Stimulated activated CD4-positive, alpha-beta T cell treated with anti-CD3 and anti-CD28 coated beads, Interleukin-15, amount 100 ng/mL, for 1 hour (primary cell): Measurements from ENCODE around the gene NHSL1.

Experiments
- DNase-seq, 2 donors: peaks; one replicate each; pipeline ENCODE4 v3.0.0-alpha.2; 2020; ENCODE audit warnings: low read depth in 1 of 2, low spot score in 1 of 2

Gene NHSL1

DNA sequence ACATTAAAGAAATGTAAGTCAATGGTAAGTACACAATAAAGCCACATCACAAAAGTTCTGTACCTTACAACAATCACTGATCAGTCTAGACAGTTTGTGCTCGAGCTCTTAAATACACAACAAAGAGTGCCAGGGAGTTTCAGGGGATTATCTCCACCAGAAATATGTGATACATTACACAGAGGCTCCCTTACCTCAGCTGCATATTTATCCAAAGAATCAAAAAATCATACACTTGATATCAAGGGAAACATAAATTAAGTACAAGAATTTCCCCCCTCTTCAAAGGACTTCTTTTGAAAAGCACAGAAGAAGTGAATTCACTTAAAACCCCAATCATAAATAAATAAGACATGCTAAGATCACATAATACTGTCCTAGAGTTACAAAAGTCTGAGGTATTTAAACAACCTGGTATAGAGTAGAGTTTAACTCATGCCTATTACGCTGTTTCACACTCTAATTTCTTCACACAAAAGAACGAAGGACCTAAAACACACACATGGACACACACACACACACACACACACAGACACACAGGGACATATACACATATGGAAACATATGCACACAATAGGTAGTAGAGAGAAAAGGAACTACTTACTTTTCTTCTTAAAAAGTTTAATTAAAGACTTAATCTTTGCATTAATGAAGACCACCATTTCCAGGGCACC is 528 bp downstream of the NHSL1 start:
- DNase-seq, result no peak

DNA sequence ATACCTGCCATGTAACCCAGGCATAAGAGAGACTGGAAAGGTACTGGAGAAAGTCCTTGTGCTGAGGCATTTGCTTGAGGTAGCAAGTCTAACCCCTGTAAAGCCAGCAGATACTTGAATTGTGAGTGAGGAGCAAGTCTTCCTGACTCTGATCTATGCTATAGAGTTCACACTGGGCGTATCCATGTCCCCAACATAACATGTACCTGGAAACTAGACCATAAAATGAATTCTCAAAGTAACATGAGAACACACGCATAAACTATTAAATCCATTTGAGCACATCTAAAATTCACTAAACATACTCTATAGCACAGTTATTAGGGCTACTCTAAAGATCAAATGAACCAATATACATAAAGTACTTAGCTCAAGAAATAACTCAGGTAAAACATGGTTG is 2.0 kb downstream of the NHSL1 start:
- DNase-seq, result no peak

GRCh38 chr6:138494312-138494711 is 5.0 kb downstream of the NHSL1 start:
- DNase-seq, result no peak

GRCh38 chr6:138493413-138493812 is 5.9 kb downstream of the NHSL1 start:
- DNase-seq, result no peak

GRCh38 chr6:138492871-138493270 is 6.4 kb downstream of the NHSL1 start:
- DNase-seq, result no peak

DNA sequence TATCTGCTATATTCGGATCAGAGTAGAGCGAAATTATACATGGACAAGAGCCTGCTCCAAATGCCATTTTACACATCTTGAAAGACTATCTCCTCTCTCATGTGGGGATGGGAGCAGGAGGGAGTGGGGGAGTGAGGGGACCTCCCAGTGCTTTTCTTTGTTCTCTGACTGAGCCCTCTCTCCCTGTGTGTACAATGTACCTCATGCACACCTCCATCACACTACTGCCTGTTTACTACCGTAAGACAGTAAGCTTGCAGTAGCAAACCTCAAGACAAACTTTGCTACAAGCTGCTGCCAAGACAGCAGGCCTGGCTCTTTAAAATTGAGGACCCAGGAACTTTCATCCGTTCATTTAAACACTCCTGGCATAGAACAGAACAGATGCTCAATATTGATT is 7.2 kb downstream of the NHSL1 start:
- no peak for DNase-seq

DNA sequence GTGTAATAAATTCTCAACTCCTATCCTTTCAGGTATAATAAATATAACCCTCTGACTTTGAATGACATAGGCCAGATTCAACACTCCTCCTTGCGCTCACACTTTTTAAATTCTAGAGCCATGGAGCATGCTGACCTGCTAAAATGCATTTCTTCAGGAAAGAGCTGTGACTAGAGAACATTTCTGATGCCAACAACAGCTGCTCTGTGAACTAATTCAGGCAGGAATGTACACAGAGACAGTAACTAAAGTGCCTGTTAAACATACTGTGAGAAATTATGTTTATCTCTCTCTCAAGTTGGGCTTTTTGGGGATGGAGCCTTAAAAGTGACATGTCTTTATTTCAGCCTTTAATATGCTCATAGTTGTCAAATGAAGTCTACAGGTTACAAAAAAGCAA is 8.3 kb downstream of the NHSL1 start:
- no peak for DNase-seq

- DNase-seq, result no peak
Observed at GRCh38 chr6:138489846-138490245, 9.4 kb downstream of the NHSL1 start.

- DNase-seq, result no peak
Observed at GRCh38 chr6:138487102-138487604, 12.1 kb downstream of the NHSL1 start.

GRCh38 chr6:138486249-138487101 is 12.8 kb downstream of the NHSL1 start:
- no peak for DNase-seq

- DNase-seq, result no peak
Observed at GRCh38 chr6:138485586-138486248, 13.6 kb downstream of the NHSL1 start.

- no peak for DNase-seq
Observed at GRCh38 chr6:138485005-138485545, 14.2 kb downstream of the NHSL1 start.

DNA sequence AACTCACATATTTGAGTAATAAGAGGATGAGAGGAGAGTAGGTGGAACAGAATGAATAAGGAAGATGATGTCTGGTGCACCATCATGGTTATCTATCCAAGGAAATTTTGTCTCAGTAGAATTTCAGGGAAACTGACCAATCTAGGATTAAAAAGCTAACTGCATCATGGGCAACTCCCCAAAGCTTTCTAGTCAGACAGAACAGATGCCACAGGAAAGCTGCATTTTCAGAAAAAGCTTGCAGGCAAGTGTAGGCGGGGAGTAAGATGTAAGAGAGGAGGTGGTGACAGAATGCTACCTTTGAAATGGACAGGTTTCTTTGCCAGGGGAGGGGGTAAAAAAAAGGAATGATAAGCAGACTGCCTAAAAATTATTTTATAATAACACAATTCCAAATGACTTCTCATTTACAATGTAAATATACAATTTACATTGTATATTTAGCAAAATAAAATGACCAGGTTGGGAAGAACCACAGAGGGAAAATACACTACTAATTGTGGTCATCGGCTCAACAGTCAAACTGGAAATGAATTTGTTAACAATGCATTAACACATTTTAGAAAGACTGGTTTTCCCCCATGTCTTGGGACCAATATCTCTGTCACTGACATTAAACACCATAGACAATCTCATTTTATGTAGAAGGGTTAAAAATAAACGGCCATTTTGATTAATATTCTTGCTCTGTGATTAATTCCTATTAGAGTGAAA is 15.1 kb downstream of the NHSL1 start:
- no peak for DNase-seq

DNA sequence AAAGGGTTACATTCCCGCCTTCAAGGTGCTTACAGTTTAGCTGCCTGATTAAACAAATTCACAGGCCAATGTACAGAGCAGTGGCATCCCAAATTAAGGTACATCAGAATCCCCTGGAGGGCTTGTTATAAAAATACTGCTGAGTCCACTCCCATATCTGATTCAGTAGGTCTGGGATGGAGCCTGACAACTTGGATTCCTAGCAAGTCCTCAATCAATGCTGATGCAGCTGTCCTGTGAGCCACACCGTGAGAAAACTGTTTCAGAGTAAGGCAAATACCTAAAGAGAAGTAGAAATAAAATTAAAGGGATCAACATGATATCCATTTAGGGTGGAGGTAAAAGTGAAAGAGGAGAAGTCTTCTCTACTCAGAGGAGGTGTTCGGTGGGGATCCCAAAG is 16.5 kb downstream of the NHSL1 start:
- DNase-seq, result no peak

DNA sequence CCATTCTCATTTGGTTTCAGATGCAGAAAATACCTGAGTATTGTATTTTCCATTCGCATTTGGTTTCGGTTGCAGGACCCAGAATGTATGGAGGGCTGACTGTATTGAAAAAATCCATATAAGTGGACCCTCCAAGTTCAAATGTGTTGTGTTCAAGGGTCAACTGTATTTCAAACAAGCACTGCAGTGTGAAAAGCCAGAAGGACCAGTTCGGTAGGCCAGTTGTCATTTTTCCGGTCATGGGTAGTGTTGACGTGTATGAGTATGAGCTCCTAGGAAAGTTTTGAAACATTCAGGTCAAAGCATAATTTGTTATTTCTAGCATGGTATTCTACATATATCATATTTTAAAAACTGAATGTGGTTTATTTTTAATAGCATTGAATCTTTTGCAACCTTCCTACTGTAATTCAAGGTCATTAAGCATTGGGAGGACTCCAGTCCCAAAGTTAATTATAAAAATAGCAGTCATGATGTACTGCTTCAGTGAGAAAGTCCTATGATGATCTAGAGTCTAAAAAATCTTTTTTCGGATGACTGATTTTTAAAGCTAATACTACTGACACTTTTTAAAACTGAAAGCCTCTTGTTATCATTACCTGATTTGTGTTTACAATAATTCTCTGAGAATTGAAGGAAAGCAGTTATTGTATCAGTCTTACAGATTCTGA is 18.9 kb downstream of the NHSL1 start:
- DNase-seq, result no peak

DNA sequence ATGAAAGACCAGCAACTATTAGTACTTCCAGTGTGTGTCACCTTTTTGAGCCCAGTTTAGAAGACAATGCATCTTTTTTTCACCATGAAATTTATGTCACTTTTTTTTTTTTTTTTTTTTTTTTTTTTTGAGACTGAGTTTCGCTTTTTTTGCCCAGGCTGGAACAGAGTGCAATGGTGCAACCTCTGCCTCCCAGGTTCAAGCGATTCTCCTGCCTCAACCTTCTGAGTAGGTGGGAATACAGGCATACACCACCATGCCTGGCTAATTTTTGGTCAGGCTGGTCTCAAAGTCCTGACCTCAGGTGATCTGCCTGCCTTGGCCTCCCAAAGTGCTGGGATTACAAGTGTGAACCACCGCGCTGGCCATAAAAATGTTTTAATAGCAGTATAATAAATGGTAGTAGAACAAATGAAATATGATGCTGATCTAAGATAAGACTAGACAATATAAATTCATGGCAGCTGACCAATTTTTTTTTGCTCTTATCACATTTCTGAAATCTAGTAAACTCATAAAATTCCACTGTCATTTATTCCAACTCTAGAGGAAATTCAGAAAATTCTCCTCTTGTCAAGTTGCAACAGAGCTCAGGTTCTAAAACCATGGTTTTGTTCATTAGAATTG is 21.3 kb downstream of the NHSL1 start:
- no peak for DNase-seq

GRCh38 chr6:138476116-138476515 is 23.2 kb downstream of the NHSL1 start:
- no peak for DNase-seq

DNA sequence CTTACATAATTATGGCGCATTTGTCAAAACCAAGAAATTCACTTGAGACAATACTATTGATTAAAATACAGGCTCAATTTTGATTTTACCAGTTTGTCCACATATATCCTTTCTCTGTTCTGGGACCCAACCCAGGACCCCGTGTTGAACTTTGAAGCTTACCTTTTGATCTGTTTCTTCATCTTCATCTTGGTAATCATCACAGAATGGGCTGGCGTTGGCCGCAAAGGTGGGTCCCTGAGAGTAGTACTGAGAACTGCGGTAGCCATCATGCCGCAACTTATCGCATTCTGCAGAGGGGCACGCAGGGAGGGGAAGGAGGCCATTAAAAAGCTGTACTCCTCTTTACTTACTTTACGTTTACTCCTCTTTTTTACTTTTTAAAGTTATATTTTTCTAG is 26.1 kb downstream of the NHSL1 start:
- DNase-seq, result no peak

- no peak for DNase-seq
Observed at GRCh38 chr6:138468320-138469015, 30.8 kb downstream of the NHSL1 start.
